Colonic mucosa (tissue), 4 donors: ENCODE measurements around the gene SSR1. TPM values are rescaled to one million over a fixed set of nuclear protein-coding genes. Genes with fewer than 3 reads are reported as not detected.

ENCODE experiments used
- DNase-seq: peaks from one replicate; pipeline ENCODE4 v3.0.0-alpha.2; 2020
- H3K27ac ChIP-seq: fragments of 200-600 bp; one replicate; pipeline ENCODE4 v1.8.0; 2021
- H3K27me3 ChIP-seq: fragments of 200-600 bp; one replicate; pipeline ENCODE4 v1.8.0; 2021
- H3K36me3 ChIP-seq: fragments of 200-600 bp; one replicate; pipeline ENCODE4 v1.8.0; 2021
- H3K4me1 ChIP-seq: fragments of 200-600 bp; one replicate; pipeline ENCODE4 v1.8.0; 2021; ENCODE audit warnings: mild to moderate bottlenecking
- H3K4me3 ChIP-seq: fragments of 200-600 bp; one replicate; pipeline ENCODE4 v1.8.0; 2021
- H3K9ac ChIP-seq, 2 donors: one replicate each; pipeline ENCODE4 v1.7.0; 2013; ENCODE audit warnings: control low read depth in 2 of 2, low read depth in 2 of 2, low read length in 2 of 2
- H3K9me3 ChIP-seq: fragments of 200-600 bp; one replicate; pipeline ENCODE4 v1.8.0; 2021
- CTCF ChIP-seq: fragments of 200-600 bp; IDR thresholded peaks from one replicate; pipeline ENCODE4 v1.8.0; 2022; ENCODE audit warnings: antibody characterized with exemption, mild to moderate bottlenecking
- intact Hi-C: fragments of 100-400 bp; cut with DNase I; formaldehyde crosslinking; loops from one replicate; pipeline ENCODE4 v1.14.1; 2022
- total RNA-seq, 2 donors: library from RNA; stranded (reverse); fragmentation: NEBNext Ultra II Directional in 1 of 2; extraction: Animal tissue kit (Norgen Biotek cat#: 25700) in 1 of 2; gene quantifications; one replicate each; pipeline ENCODE4 v1.2.1, GENCODE V29; 2021
- donor health status: healthy.
- donor health status: DM: no; HTN: no; CAD: no.
- donor health status: DM: no; HTN: no; CAD: no.

Gene SSR1
- total RNA-seq, 2 donors from 2014 or later, result 150 to 153 TPM

GRCh38 chr6:7307533-7307932, 5.5 kb downstream of the SSR1 start:
- no peak overlapping the region for H3K4me3 ChIP-seq
- no peaks in the 10 kb centered on the region for H3K9me3 ChIP-seq
- H3K27ac ChIP-seq, result no peak overlapping the region
- H3K9ac ChIP-seq, result no peak overlapping the region
- intact Hi-C loops, result no loop called here
- H3K27me3 ChIP-seq, result no peaks in the 10 kb centered on the region
- peaks cover 6% of the 10 kb centered on the region for H3K4me1 ChIP-seq
- TF ChIP-seq CTCF, result no peak
- DNase-seq, result no peak
- peaks cover 10% of the 10 kb centered on the region for H3K36me3 ChIP-seq

DNA sequence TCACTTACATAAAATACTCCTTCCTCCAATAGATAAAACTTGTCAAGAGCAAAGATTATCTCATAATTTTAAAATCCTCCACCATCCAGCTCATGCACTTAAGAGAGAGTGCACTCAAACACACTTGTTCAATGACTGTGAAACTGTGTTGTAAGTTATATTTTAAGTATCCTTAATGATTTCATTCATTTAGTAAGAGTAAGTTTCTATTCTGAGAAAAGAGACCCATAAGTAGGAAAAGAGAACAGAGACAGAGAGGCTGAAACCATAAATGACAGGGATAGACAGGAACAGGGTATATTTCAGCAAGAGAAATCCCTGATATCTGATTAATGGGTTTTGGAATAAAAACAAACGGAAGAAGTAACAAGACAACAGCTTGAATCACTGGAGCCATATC, 8.2 kb downstream of the SSR1 start:
- no peak overlapping the region for H3K9ac ChIP-seq
- H3K4me1 ChIP-seq, result no peaks in the 10 kb centered on the region
- no peak overlapping the region for H3K4me3 ChIP-seq
- no peaks in the 10 kb centered on the region for H3K27me3 ChIP-seq
- intact Hi-C loops, result loop anchor here (5.0 kb wide), 1 partner anchor 297 kb away; no protein-coding TSS in a partner anchor
- H3K27ac ChIP-seq, result no peak overlapping the region
- H3K36me3 ChIP-seq, result peaks cover 10% of the 10 kb centered on the region
- H3K9me3 ChIP-seq, result no peaks in the 10 kb centered on the region
- DNase-seq, result no peak
- TF ChIP-seq CTCF, result no peak

GRCh38 chr6:7301702-7302101, 11.3 kb downstream of the SSR1 start:
- Histone ChIP-seq H3K4me1 (no peaks in the 10 kb centered on the region), H3K36me3 (peaks cover 10% of the 10 kb centered on the region), H3K9ac (no peak overlapping the region), H3K9me3 (no peaks in the 10 kb centered on the region), H3K27ac (no peak overlapping the region), H3K4me3 (no peak overlapping the region), H3K27me3 (no peaks in the 10 kb centered on the region)
- intact Hi-C loops, result loop anchor here (5.0 kb wide), 1 partner anchor 301 kb away; no protein-coding TSS in a partner anchor
- no peak for DNase-seq
- TF ChIP-seq CTCF, result no peak

DNA sequence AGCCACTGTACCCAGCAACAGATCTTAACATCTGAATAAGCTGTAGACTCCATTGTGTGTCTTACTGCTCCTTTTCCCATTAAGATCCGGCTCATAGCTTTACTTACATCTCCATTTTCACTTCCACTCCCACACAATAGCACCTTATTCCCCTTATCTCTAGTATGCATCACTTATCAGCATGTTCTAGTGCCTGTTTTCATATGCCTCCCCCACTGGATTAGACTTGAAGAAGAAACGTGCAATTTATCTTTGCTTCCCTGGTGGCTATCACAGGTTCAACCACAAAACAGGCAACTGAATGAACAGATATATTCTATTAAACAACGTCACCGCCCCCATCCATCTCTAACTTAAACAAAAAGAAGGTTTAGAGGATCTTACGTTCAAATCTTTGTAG, 12.1 kb downstream of the SSR1 start:
- no peak overlapping the region for H3K27ac ChIP-seq
- no peak for DNase-seq
- H3K36me3 ChIP-seq, result peaks cover 10% of the 10 kb centered on the region
- H3K9me3 ChIP-seq, result no peaks in the 10 kb centered on the region
- intact Hi-C loops, result loop anchor here (5.0 kb wide), 1 partner anchor 301 kb away; no protein-coding TSS in a partner anchor
- no peaks in the 10 kb centered on the region for H3K4me1 ChIP-seq
- no peaks in the 10 kb centered on the region for H3K27me3 ChIP-seq
- TF ChIP-seq CTCF, result no peak
- H3K9ac ChIP-seq, result no peak overlapping the region
- H3K4me3 ChIP-seq, result no peak overlapping the region

GRCh38 chr6:7298113-7298512, 14.9 kb downstream of the SSR1 start:
- Histone ChIP-seq H3K27me3 (no peaks in the 10 kb centered on the region), H3K4me1 (no peaks in the 10 kb centered on the region), H3K27ac (no peak overlapping the region), H3K9me3 (no peaks in the 10 kb centered on the region), H3K9ac (no peak overlapping the region), H3K4me3 (no peak overlapping the region), H3K36me3 (peaks cover 3% of the 10 kb centered on the region)
- no peak for DNase-seq
- TF ChIP-seq CTCF, result no peak
- intact Hi-C loops, result no loop called here
